H1 (cell line): ENCODE results near the gene UBE2G2. TPM values are rescaled to one million over a fixed set of nuclear protein-coding genes. Genes with fewer than 3 reads are reported as not detected.

ENCODE experiments used
- CTCF ChIA-PET: fragments of 300-600 bp; sonication (Branson Sonifier 250); formaldehyde crosslinking; loops from one replicate; lab custom pipeline; 2021; ENCODE audit not compliant: partially characterized antibody; lab: Charles Lee
- POLR2A ChIA-PET: fragments of 300-600 bp; sonication (Branson Sonifier 250); formaldehyde crosslinking; loops from one replicate; lab custom pipeline; 2021; ENCODE audit warnings: inconsistent platforms; ENCODE audit not compliant: partially characterized antibody; lab: Charles Lee
- DNase-seq, 2 experiments: peaks; one replicate each; pipeline versions ENCODE4 v3.0.0 to v3.0.0-alpha.2; 2010 to 2022; ENCODE audit warnings: low spot score in 2 of 2, low read depth in 1 of 2, mixed read lengths in 1 of 2
- FAIRE-seq: peaks from 2 replicates; lab custom pipeline; 2011; peaks lifted over from hg19 to GRCh38; lab: Jason Lieb, UNC
- H2AFZ ChIP-seq: 2 replicates; pipeline ENCODE4 v1.8.1; 2012; ENCODE audit warnings: low read length, inconsistent platforms
- H2AK5ac ChIP-seq: 2 replicates; pipeline ENCODE4 v1.6.1; 2013; ENCODE audit warnings: low read depth, low read length
- H2BK120ac ChIP-seq: replicated peaks from 2 replicates; pipeline ENCODE3; 2013; ENCODE audit warnings: low read depth, low read length, inconsistent platforms
- H2BK12ac ChIP-seq: 2 replicates; pipeline ENCODE4 v1.6.1; 2013; ENCODE audit warnings: low read depth, low read length
- H2BK15ac ChIP-seq: 2 replicates; pipeline ENCODE4 v1.6.1; 2013; ENCODE audit warnings: low read length
- H2BK20ac ChIP-seq: 2 replicates; pipeline ENCODE4 v1.6.1; 2013; ENCODE audit warnings: low read length
- H2BK5ac ChIP-seq: 2 replicates; pipeline ENCODE4 v1.6.1; 2013; ENCODE audit warnings: low read depth, low read length
- H3K14ac ChIP-seq: 2 replicates; pipeline ENCODE4 v1.6.1; 2013; ENCODE audit warnings: inconsistent platforms; ENCODE audit not compliant: insufficient read length
- H3K18ac ChIP-seq: 2 replicates; pipeline ENCODE4 v1.6.1; 2013; ENCODE audit warnings: low read length; ENCODE audit errors: extremely low read depth
- H3K23ac ChIP-seq: 2 replicates; pipeline ENCODE4 v1.6.1; 2013; ENCODE audit warnings: inconsistent platforms; ENCODE audit not compliant: insufficient read length
- H3K23me2 ChIP-seq: 2 replicates; pipeline ENCODE4 v1.6.1; 2013; ENCODE audit warnings: low read depth, low read length
- H3K27ac ChIP-seq: 2 replicates; pipeline ENCODE4 v1.6.1; 2011; ENCODE audit warnings: low read depth, low read length, inconsistent platforms
- H3K27me3 ChIP-seq, 4 experiments: replicated peaks in 1 of 4; 1 replicate in 1 of 4; 2 replicates in 3 of 4; pipeline versions ENCODE4 v1.6.1 to v1.8.1; 2011 to 2013; ENCODE audit warnings: low read length in 3 of 4, mild to moderate bottlenecking in 3 of 4, inconsistent platforms in 2 of 4, mixed read lengths in 2 of 4, moderate library complexity in 1 of 4; ENCODE audit not compliant: control insufficient read depth in 3 of 4, insufficient read depth in 3 of 4; ENCODE audit errors: extremely low read depth in 1 of 4
- H3K36me3 ChIP-seq, 4 experiments: 2 replicates each; pipeline versions ENCODE4 v1.6.1 to v1.8.1; 2011 to 2013; ENCODE audit warnings: mild to moderate bottlenecking in 4 of 4, low read length in 3 of 4, moderate library complexity in 2 of 4, control low read depth in 1 of 4, inconsistent platforms in 1 of 4; ENCODE audit not compliant: insufficient read depth in 4 of 4, control insufficient read depth in 2 of 4
- H3K4ac ChIP-seq: replicated peaks from 2 replicates; pipeline ENCODE3; 2013; ENCODE audit warnings: low read length, low read depth, mixed read lengths, inconsistent platforms; ENCODE audit not compliant: insufficient read length
- H3K4me1 ChIP-seq, 4 experiments: replicated peaks in 1 of 4; 1 replicate in 1 of 4; 2 replicates in 3 of 4; pipeline versions ENCODE4 v1.6.1 to v1.8.1; 2011 to 2013; ENCODE audit warnings: low read length in 3 of 4, inconsistent platforms in 2 of 4, mixed read lengths in 1 of 4; ENCODE audit not compliant: insufficient read depth in 4 of 4, control insufficient read depth in 3 of 4
- H3K4me2 ChIP-seq, 2 experiments: 2 replicates each; pipeline versions ENCODE4 v1.6.1 to v1.8.1; 2011 to 2013; ENCODE audit warnings: low read depth in 2 of 2, low read length in 2 of 2, control low read depth in 1 of 2, inconsistent platforms in 1 of 2, mild to moderate bottlenecking in 1 of 2; ENCODE audit not compliant: insufficient read depth in 1 of 2
- H3K4me3 ChIP-seq, 4 experiments: fragments of 200-600, 300-600 bp in 1 of 4; sonication (generic), shearing (Covaris generic), sonication (Bioruptor Twin) in 1 of 4; 2 replicates each; pipeline versions ENCODE4 v1.5.1 to v1.8.1; 2011 to 2016; ENCODE audit warnings: low read length in 4 of 4, low read depth in 3 of 4, control low read depth in 2 of 4, inconsistent platforms in 2 of 4, mild to moderate bottlenecking in 2 of 4, mixed read lengths in 1 of 4, moderate library complexity in 1 of 4; ENCODE audit not compliant: insufficient read depth in 2 of 4; ENCODE audit errors: extremely low read depth in 1 of 4
- H3K56ac ChIP-seq: replicated peaks from 2 replicates; pipeline ENCODE3; 2013; ENCODE audit warnings: low read depth, mild to moderate bottlenecking, mixed read lengths, low read length, inconsistent platforms; ENCODE audit not compliant: insufficient read length
- H3K79me1 ChIP-seq: 2 replicates; pipeline ENCODE4 v1.6.1; 2013; ENCODE audit warnings: low read depth, low read length, control low read depth
- H3K79me2 ChIP-seq, 2 experiments: 2 replicates each; pipeline versions ENCODE4 v1.6.1 to v1.8.1; 2012 to 2013; ENCODE audit warnings: low read length in 2 of 2, mild to moderate bottlenecking in 2 of 2, inconsistent platforms in 1 of 2; ENCODE audit not compliant: insufficient read depth in 2 of 2, control insufficient read depth in 1 of 2
- H3K9ac ChIP-seq, 4 experiments: replicated peaks in 1 of 4; 1 replicate in 1 of 4; 2 replicates in 3 of 4; pipeline versions ENCODE4 v1.6.1 to v1.8.1; 2011 to 2013; ENCODE audit warnings: low read depth in 3 of 4, low read length in 3 of 4, control low read depth in 2 of 4, mild to moderate bottlenecking in 2 of 4, moderate library complexity in 2 of 4, inconsistent platforms in 1 of 4; ENCODE audit errors: extremely low read depth in 1 of 4
- H3K9me3 ChIP-seq, 2 experiments: 2 replicates each; pipeline versions ENCODE4 v1.6.1 to v1.8.1; 2012 to 2013; ENCODE audit warnings: mild to moderate bottlenecking in 2 of 2, moderate library complexity in 2 of 2, control low read depth in 1 of 2, inconsistent platforms in 1 of 2, low read depth in 1 of 2, low read length in 1 of 2, mixed read lengths in 1 of 2; ENCODE audit not compliant: insufficient read depth in 2 of 2
- H4K20me1 ChIP-seq, 2 experiments: replicated peaks in 1 of 2; 2 replicates each; pipeline versions ENCODE3 to v1.8.1; 2011 to 2013; ENCODE audit warnings: inconsistent platforms in 2 of 2, low read length in 2 of 2, mild to moderate bottlenecking in 1 of 2; ENCODE audit not compliant: insufficient read depth in 2 of 2, control insufficient read depth in 1 of 2
- H4K5ac ChIP-seq: 2 replicates; pipeline ENCODE4 v1.6.1; 2013; ENCODE audit warnings: low read length, low read depth, mixed read lengths, inconsistent platforms; ENCODE audit not compliant: insufficient read length
- H4K8ac ChIP-seq: 2 replicates; pipeline ENCODE4 v1.8.0; 2013; ENCODE audit warnings: mild to moderate bottlenecking, moderate library complexity, low read length, inconsistent platforms; ENCODE audit not compliant: insufficient read depth; ENCODE audit errors: extremely low read depth
- H4K91ac ChIP-seq: replicated peaks from 2 replicates; pipeline ENCODE3; 2013; ENCODE audit warnings: low read length, mixed read lengths, inconsistent platforms; ENCODE audit not compliant: insufficient read length
- BCL11A ChIP-seq, 2 experiments: IDR thresholded peaks; one replicate each; pipeline ENCODE4 v1.6.1; 2011; ENCODE audit warnings: low read depth in 2 of 2, low read length in 2 of 2, mild to moderate bottlenecking in 2 of 2
- E2F6 ChIP-seq: IDR thresholded peaks from 2 replicates; pipeline ENCODE4 v1.6.1; 2012; ENCODE audit warnings: inconsistent platforms
- POLR2A ChIP-seq, 2 experiments: IDR thresholded peaks; 1 replicate in 1 of 2; 2 replicates in 1 of 2; pipeline ENCODE4 v1.6.1; 2011; ENCODE audit warnings: low read depth in 2 of 2, low read length in 2 of 2, mild to moderate bottlenecking in 2 of 2; ENCODE audit errors: control extremely low read depth in 1 of 2
- RFX5 ChIP-seq: IDR thresholded peaks from 2 replicates; pipeline ENCODE4 v1.6.1; 2011; ENCODE audit warnings: low read depth, low read length, improper control_type of control experiment, borderline replicate concordance
- SIN3A ChIP-seq, 2 experiments: IDR thresholded peaks in 1 of 2; conservative IDR thresholded peaks in 1 of 2; 2 replicates each; pipeline ENCODE4 v1.6.1; 2011 to 2012; ENCODE audit warnings: low read length in 2 of 2, improper control_type of control experiment in 1 of 2, low read depth in 1 of 2, mild to moderate bottlenecking in 1 of 2
- SUZ12 ChIP-seq: fragments of 200-600 bp; sonication (generic); IDR thresholded peaks from 2 replicates; pipeline ENCODE4 v1.6.1; 2012; ENCODE audit warnings: mild to moderate bottlenecking, inconsistent platforms, low read length, moderate library complexity, mixed read lengths
- ZNF274 ChIP-seq: IDR thresholded peaks from 2 replicates; pipeline ENCODE4 v1.7.0; 2012; ENCODE audit warnings: low read length, borderline replicate concordance; ENCODE audit errors: extremely low read depth
- WGBS, 2 experiments: shearing (Covaris generic) in 1 of 2; methylation state at CpG; one replicate each; pipeline versions ENCODE4 v1.1.6 to v1.1.7; 2013 to 2015; ENCODE audit warnings: low lambda C conversion rate in 2 of 2, mixed read lengths in 2 of 2, inconsistent platforms in 1 of 2, low coverage in 1 of 2, missing lambda C conversion rate in 1 of 2; ENCODE audit not compliant: insufficient replicate concordance in 2 of 2, insufficient coverage in 1 of 2, insufficient read length in 1 of 2; ENCODE audit errors: extremely low coverage in 1 of 2, missing lambda C conversion rate in 1 of 2; 5-methylcytosine and 5-hydroxymethylcytosine counted together
- polyA plus RNA-seq, 7 experiments: library from polyadenylated mRNA; depleted of rRNA in 3 of 7; stranded (reverse) in 5 of 7; unstranded in 2 of 7; fragments of >200 nt in 5 of 7; fragments of 200-250 nt in 2 of 7; gene quantifications; 1 replicate in 5 of 7; 2 replicates in 1 of 7; 4 replicates in 1 of 7; pipeline versions ENCODE4 v1.2.1 to v1.2.3, GENCODE V29; 2011 to 2013; ENCODE audit warnings: missing spikeins in 2 of 7, mixed read lengths in 2 of 7
- total RNA-seq: library from RNA; stranded (reverse); fragmentation: NEBNext Ultra II Directional; extraction: Animal tissue kit (Norgen Biotek cat#: 25700); gene quantifications from 2 replicates; pipeline ENCODE4 v1.2.1, GENCODE V29; 2021

The UBE2G2 gene
- total and polyA plus RNA-seq, 2 of the 8 experiments (the other 6 are each of a cell fraction or from before 2014, with no cell fraction given), result 96.3 to 101 TPM

GRCh38 chr21:44753357-44753756 is 48.3 kb downstream of the UBE2G2 start:
- Histone ChIP-seq H3K4me2 (no peak overlapping the region), H2BK12ac (peak overlapping the region; percentile 82; the same call in 1 of the 2 replicates)
- CTCF ChIA-PET, result interaction anchor here (0.7 to 2.6 kb wide), 16 partner anchors 9 to 1182 kb away, joined by 3 to 14 read pairs (median 3); no protein-coding TSS in a partner anchor

More at GRCh38 chr21:44753357-44753756, 48.3 kb downstream of the UBE2G2 start:
- H2BK15ac ChIP-seq, result no peak overlapping the region
- H3K4me1 ChIP-seq, result peaks cover 0 to 32% (median 18%) of the 10 kb centered on the region in 4 experiments; a peak in 6 of 7 replicates
- FAIRE-seq, result no peak
- POLR2A ChIA-PET, result interaction anchor here (0.9 to 1.1 kb wide), 3 partner anchors 9 to 171 kb away, joined by 3 read pairs; no protein-coding TSS in a partner anchor
- H3K9ac ChIP-seq, result no peak overlapping the region
- H3K27me3 ChIP-seq, result 0 out of 7 replicates have a peak, but pooled peaks cover 0 to 7% (median under 1%) of the 10 kb centered on the region in 4 experiments
- peaks cover 0 to 3% of the 10 kb centered on the region in 2 experiments for H4K20me1 ChIP-seq
- no peaks in the 10 kb centered on the region; a peak in 1 of 4 replicates for H3K9me3 ChIP-seq
- no peak overlapping the region for H3K27ac ChIP-seq
- H2BK120ac ChIP-seq, result no peak overlapping the region
- no peak overlapping the region for H3K23ac ChIP-seq
- H3K36me3 ChIP-seq, result no peaks in the 10 kb centered on the region
- no peaks in the 10 kb centered on the region for H3K79me2 ChIP-seq
- H2BK5ac ChIP-seq, result peak overlapping the region; percentile 76; the same call in 1 of the 2 replicates
- H3K79me1 ChIP-seq, result no peaks in the 10 kb centered on the region
- H3K4ac ChIP-seq, result no peak overlapping the region
- no peak overlapping the region for H3K4me3 ChIP-seq
- no peak overlapping the region for H2AK5ac ChIP-seq
- DNase-seq, result no peak
- TF ChIP-seq SUZ12, result no peak
- TF ChIP-seq RFX5, result no peak
- TF ChIP-seq BCL11A (IDR thresholded peaks at IDR 0.05; ENCODE audit: low read depth in 2 of 2, low read length in 2 of 2), result no peak
- no peak for TF ChIP-seq SIN3A (conservative IDR thresholded peaks at IDR 0.05 in 1 of 2, IDR thresholded peaks at IDR 0.05 in 1 of 2; ENCODE audit: low read depth in 1 of 2, low read length in 2 of 2)
- no peak for TF ChIP-seq ZNF274
- no peak for TF ChIP-seq POLR2A (IDR thresholded peaks at IDR 0.05; ENCODE audit: control extremely low read depth in 1 of 2, low read depth in 2 of 2, low read length in 2 of 2)
- TF ChIP-seq E2F6, result no peak
- no peak overlapping the region for H4K5ac ChIP-seq
- H2AFZ ChIP-seq, result no peak overlapping the region
- 90% methylated on average over 19 of the region's 19 CpGs; no CpG with 5 or more reads in 1 of the 2 experiments for WGBS, 2 experiments
- H4K8ac ChIP-seq, result peak overlapping the region; percentile 6; the same call in 1 of the 2 replicates
- H3K23me2 ChIP-seq, result 0 out of 2 replicates have a peak, but pooled peaks cover 4% of the 10 kb centered on the region
- peak overlapping the region; percentile 4; the same call in 1 of the 2 replicates for H3K18ac ChIP-seq
- H3K14ac ChIP-seq, result no peak overlapping the region
- H2BK20ac ChIP-seq, result no peak overlapping the region
- H3K56ac ChIP-seq, result no peak overlapping the region
- peak overlapping the region; percentile 29 for H4K91ac ChIP-seq
